ENCODE data around the gene TMEM223. TPM values are rescaled to one million over a fixed set of nuclear protein-coding genes. Genes with fewer than 3 reads are reported as not detected.

Gene TMEM223
- polyA plus RNA-seq, 3 donors, result 5.7 to 20.4 (median 19.6) TPM

DNA sequence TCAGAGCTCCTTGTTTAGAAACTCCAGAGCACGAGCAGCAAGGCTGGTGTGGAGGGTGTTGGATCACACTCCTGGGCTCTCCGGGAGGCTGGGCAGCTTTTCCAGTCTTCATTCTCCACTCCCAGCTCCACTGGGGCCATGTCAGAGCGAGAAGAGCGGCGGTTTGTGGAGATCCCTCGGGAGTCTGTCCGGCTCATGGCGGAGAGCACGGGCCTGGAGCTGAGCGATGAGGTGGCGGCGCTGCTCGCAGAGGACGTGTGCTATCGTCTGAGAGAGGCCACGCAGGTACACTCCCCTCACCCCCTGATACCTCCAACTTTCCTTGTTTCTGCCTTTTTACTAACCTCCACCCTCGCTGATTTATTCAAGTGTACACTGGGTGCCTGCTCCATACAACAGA is 16.2 kb downstream of the TMEM223 start:
- 97% methylated on average over 15 of the region's 17 CpGs for WGBS (ENCODE audit: insufficient coverage)
- Histone ChIP-seq H4K20me1 (ENCODE audit: insufficient read depth, low read length) (no peaks in the 10 kb centered on the region), H3K36me3 (replicated peaks in 1 of 2; ENCODE audit: control insufficient read depth in 1 of 2, insufficient read depth in 2 of 2, low read length in 2 of 2) (peaks cover 26 to 35% of the 10 kb centered on the region in 2 donors), H3K4me3 (replicated peaks in 1 of 3; ENCODE audit: low read depth in 2 of 3, low read length in 3 of 3) (no peak overlapping the region), H3K27ac (ENCODE audit: low read depth in 1 of 2, low read length in 2 of 2) (peak overlapping the region in 1 of 2 donors; percentile 54), H3K9me3 (replicated peaks in 1 of 2; ENCODE audit: control insufficient read depth in 1 of 2, insufficient read depth in 1 of 2, low read length in 2 of 2) (no peaks in the 10 kb centered on the region), H3K4me1 (ENCODE audit: control insufficient read depth in 1 of 2, insufficient read depth in 2 of 2, low read length in 2 of 2) (peaks cover 18 to 26% of the 10 kb centered on the region in 2 donors), H3K4me2 (replicated peaks; ENCODE audit: extremely low read depth, low read length, poor library complexity, severe bottlenecking) (no peak overlapping the region), H2AFZ (ENCODE audit: insufficient read depth, low read depth, low read length, poor library complexity, severe bottlenecking) (no peak overlapping the region), H3K9ac (ENCODE audit: insufficient read depth, low read length, poor library complexity, severe bottlenecking) (no peak overlapping the region), H3K79me2 (ENCODE audit: insufficient read depth, low read length) (peaks cover 25% of the 10 kb centered on the region), H3K27me3 (ENCODE audit: control insufficient read depth in 2 of 2, insufficient read depth in 2 of 2, low read length in 2 of 2) (no peaks in the 10 kb centered on the region)
- peaks cover 22% of the 10 kb centered on the region for H3K4me1 Mint-ChIP-seq
- TF ChIP-seq, protein P1, sequence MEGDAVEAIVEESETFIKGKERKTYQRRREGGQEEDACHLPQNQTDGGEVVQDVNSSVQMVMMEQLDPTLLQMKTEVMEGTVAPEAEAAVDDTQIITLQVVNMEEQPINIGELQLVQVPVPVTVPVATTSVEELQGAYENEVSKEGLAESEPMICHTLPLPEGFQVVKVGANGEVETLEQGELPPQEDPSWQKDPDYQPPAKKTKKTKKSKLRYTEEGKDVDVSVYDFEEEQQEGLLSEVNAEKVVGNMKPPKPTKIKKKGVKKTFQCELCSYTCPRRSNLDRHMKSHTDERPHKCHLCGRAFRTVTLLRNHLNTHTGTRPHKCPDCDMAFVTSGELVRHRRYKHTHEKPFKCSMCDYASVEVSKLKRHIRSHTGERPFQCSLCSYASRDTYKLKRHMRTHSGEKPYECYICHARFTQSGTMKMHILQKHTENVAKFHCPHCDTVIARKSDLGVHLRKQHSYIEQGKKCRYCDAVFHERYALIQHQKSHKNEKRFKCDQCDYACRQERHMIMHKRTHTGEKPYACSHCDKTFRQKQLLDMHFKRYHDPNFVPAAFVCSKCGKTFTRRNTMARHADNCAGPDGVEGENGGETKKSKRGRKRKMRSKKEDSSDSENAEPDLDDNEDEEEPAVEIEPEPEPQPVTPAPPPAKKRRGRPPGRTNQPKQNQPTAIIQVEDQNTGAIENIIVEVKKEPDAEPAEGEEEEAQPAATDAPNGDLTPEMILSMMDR (IDR thresholded peaks at IDR 0.05), result no peak
- peaks cover 37 to 56% of the 10 kb centered on the region in 2 donors for H3K36me3 Mint-ChIP-seq
- no peak for DNase-seq
- intact Hi-C loops (cut with micrococcal nuclease), result no loop called here
- peak overlapping the region in 3 of 7 donors; percentile 63 to 90 (median 70) for H3K27ac Mint-ChIP-seq
- peaks cover 0 to 7% (median 0%) of the 10 kb centered on the region in 7 donors for H3K9me3 Mint-ChIP-seq
- peaks cover 0 to 2% (median 1%) of the 10 kb centered on the region in 3 donors for H3K27me3 Mint-ChIP-seq (ENCODE audit: low read depth in 3 of 3)
- no peak overlapping the region for H3K4me3 Mint-ChIP-seq

GRCh38 chr11:62774407-62774806 is 17.4 kb downstream of the TMEM223 start:
- 94% methylated on average over 5 of the region's 6 CpGs for WGBS (ENCODE audit: insufficient coverage)
- Histone ChIP-seq H3K4me3 (replicated peaks in 1 of 3; ENCODE audit: low read depth in 2 of 3, low read length in 3 of 3) (no peak overlapping the region), H4K20me1 (ENCODE audit: insufficient read depth, low read length) (no peaks in the 10 kb centered on the region), H3K4me2 (replicated peaks; ENCODE audit: extremely low read depth, low read length, poor library complexity, severe bottlenecking) (no peak overlapping the region), H3K36me3 (replicated peaks in 1 of 2; ENCODE audit: control insufficient read depth in 1 of 2, insufficient read depth in 2 of 2, low read length in 2 of 2) (peaks cover 26 to 35% of the 10 kb centered on the region in 2 donors), H2AFZ (ENCODE audit: insufficient read depth, low read depth, low read length, poor library complexity, severe bottlenecking) (no peak overlapping the region), H3K9me3 (replicated peaks in 1 of 2; ENCODE audit: control insufficient read depth in 1 of 2, insufficient read depth in 1 of 2, low read length in 2 of 2) (no peaks in the 10 kb centered on the region), H3K9ac (ENCODE audit: insufficient read depth, low read length, poor library complexity, severe bottlenecking) (no peak overlapping the region), H3K4me1 (ENCODE audit: control insufficient read depth in 1 of 2, insufficient read depth in 2 of 2, low read length in 2 of 2) (peaks cover 27 to 37% of the 10 kb centered on the region in 2 donors), H3K27ac (ENCODE audit: low read depth in 1 of 2, low read length in 2 of 2) (peak overlapping the region; percentile 25 to 38), H3K79me2 (ENCODE audit: insufficient read depth, low read length) (peaks cover 25% of the 10 kb centered on the region), H3K27me3 (ENCODE audit: control insufficient read depth in 2 of 2, insufficient read depth in 2 of 2, low read length in 2 of 2) (no peaks in the 10 kb centered on the region)
- Mint-ChIP-seq H3K9me3 (peaks cover 0 to 8% (median 0%) of the 10 kb centered on the region in 7 donors), H3K27me3 (ENCODE audit: low read depth in 3 of 3) (peaks cover 0 to 2% (median 0%) of the 10 kb centered on the region in 3 donors), H3K4me1 (peaks cover 34% of the 10 kb centered on the region), H3K36me3 (peaks cover 33 to 48% of the 10 kb centered on the region in 2 donors), H3K27ac (peak overlapping the region in 5 of 7 donors; percentile 25 to 90 (median 68)), H3K4me3 (no peak overlapping the region)
- no peak for DNase-seq
- TF ChIP-seq, protein P1 (IDR thresholded peaks at IDR 0.05), result no peak
- intact Hi-C loops (cut with micrococcal nuclease), result loop anchor here (5.0 kb wide), 1 partner anchor 47 kb away; the partner anchor contains the start of genes HNRNPUL2 (in 2 of the 2) and TTC9C (in 2 of the 2)

Data from CD14-positive monocyte (primary cell).